Activated CD8-positive, alpha-beta memory T cell treated with anti-CD3 and anti-CD28 coated beads, Interleukin-2, amount 10 ng/mL, durations not matched to agents 7 days and 5 days (primary cell): ENCODE measurements around the gene HIF1AN. TPM values are rescaled to one million over a fixed set of nuclear protein-coding genes. Genes with fewer than 3 reads are reported as not detected.

Source experiments
- ATAC-seq: fragments of 150-1000 bp; cut with Tn5 transposase; one replicate; pipeline ENCODE4 v1.10.0; 2021; ENCODE audit warnings: moderate library complexity
- CTCF ChIA-PET: fragments of 350-600 bp; sonication (Branson Sonifier 250); formaldehyde crosslinking; loops from one replicate; lab custom pipeline; 2021; ENCODE audit warnings: antibody characterized with exemption; lab: Charles Lee
- DNase-seq: peaks from one replicate; pipeline ENCODE4 v3.0.0-alpha.2; 2020
- H3K27ac Mint-ChIP-seq: one replicate; pipeline ENCODE4 v1.8.0; 2021; ENCODE audit warnings: mild to moderate bottlenecking, mixed read lengths
- H3K27me3 Mint-ChIP-seq: one replicate; pipeline ENCODE4 v1.8.0; 2021; ENCODE audit warnings: mixed read lengths
- H3K36me3 Mint-ChIP-seq: one replicate; pipeline ENCODE4 v1.8.0; 2021; ENCODE audit warnings: mild to moderate bottlenecking, mixed read lengths
- H3K4me1 Mint-ChIP-seq: one replicate; pipeline ENCODE4 v1.8.0; 2021; ENCODE audit warnings: mixed read lengths
- H3K4me3 Mint-ChIP-seq: one replicate; pipeline ENCODE4 v1.8.0; 2021; ENCODE audit warnings: mild to moderate bottlenecking, moderate library complexity, mixed read lengths
- H3K9me3 Mint-ChIP-seq: one replicate; pipeline ENCODE4 v1.8.0; 2022; ENCODE audit warnings: low read depth, mixed read lengths
- total RNA-seq, 2 experiments: library from RNA; stranded (reverse); gene quantifications; one replicate each; pipeline ENCODE4 v1.2.3, GENCODE V29; 2021

The HIF1AN gene
- total RNA-seq, 2 experiments from 2014 or later: 49.2 to 53.6 TPM

DNA sequence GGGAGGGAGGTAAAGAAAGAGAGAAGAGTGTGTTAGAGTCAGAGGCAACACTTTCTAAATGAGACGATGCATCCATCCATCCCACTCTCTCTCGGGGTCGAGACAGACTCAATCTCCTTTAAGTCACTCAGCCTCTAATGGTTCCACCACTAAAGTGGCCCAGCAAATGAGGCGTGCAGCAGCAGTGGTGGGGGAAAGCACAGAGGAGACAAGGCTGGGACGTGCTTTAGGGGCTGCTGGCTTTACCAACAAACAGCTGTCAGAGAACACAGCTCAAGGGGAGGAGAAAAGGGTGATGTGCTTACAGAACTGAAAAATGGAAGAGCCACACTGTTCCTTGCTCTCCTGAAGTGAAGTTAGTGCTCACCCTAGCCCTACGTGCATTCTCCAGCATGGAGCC, 11.5 kb upstream of the HIF1AN start:
- DNase-seq: no peak
- ATAC-seq: no peak
- peaks cover 34% of the 10 kb centered on the region for H3K36me3 Mint-ChIP-seq
- no peaks in the 10 kb centered on the region for H3K9me3 Mint-ChIP-seq
- H3K4me3 Mint-ChIP-seq: no peak overlapping the region
- H3K4me1 Mint-ChIP-seq: peaks cover 30% of the 10 kb centered on the region
- no peak overlapping the region for H3K27ac Mint-ChIP-seq
- CTCF ChIA-PET: interaction anchor here (0.9 to 3.8 kb wide), 9 partner anchors 9 to 91 kb away, joined by 3 to 33 read pairs (median 5); partner anchors contain the start of gene HIF1AN
- H3K27me3 Mint-ChIP-seq: no peaks in the 10 kb centered on the region

DNA sequence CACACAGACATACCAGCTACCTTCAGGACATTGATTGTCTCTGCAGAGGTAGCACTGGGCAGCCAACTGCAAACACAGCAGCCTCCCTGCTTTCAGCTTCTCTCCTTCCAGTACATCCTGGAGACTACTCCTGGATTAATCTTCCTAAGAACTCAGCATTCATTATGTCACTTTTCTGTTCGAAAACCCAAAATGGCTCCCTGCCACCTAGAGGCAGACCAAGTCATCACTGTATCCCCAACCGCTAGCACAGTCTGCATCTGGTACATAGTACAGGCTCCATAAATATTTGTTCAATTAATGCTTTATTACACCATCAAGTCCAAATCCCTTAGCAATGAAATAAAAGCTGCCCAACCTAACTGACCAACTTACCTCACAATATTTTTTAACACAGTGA, 11.1 kb upstream of the HIF1AN start:
- peaks cover 28% of the 10 kb centered on the region for H3K4me1 Mint-ChIP-seq
- no peak overlapping the region for H3K4me3 Mint-ChIP-seq
- H3K27me3 Mint-ChIP-seq: no peaks in the 10 kb centered on the region
- H3K36me3 Mint-ChIP-seq: peaks cover 35% of the 10 kb centered on the region
- DNase-seq (no peak), ATAC-seq (no peak)
- CTCF ChIA-PET: interaction anchor here (0.9 to 3.8 kb wide), 8 partner anchors 9 to 92 kb away, joined by 3 to 33 read pairs (median 4); partner anchors contain the start of gene HIF1AN
- H3K27ac Mint-ChIP-seq: peak overlapping the region; percentile 28
- H3K9me3 Mint-ChIP-seq: no peaks in the 10 kb centered on the region

DNA sequence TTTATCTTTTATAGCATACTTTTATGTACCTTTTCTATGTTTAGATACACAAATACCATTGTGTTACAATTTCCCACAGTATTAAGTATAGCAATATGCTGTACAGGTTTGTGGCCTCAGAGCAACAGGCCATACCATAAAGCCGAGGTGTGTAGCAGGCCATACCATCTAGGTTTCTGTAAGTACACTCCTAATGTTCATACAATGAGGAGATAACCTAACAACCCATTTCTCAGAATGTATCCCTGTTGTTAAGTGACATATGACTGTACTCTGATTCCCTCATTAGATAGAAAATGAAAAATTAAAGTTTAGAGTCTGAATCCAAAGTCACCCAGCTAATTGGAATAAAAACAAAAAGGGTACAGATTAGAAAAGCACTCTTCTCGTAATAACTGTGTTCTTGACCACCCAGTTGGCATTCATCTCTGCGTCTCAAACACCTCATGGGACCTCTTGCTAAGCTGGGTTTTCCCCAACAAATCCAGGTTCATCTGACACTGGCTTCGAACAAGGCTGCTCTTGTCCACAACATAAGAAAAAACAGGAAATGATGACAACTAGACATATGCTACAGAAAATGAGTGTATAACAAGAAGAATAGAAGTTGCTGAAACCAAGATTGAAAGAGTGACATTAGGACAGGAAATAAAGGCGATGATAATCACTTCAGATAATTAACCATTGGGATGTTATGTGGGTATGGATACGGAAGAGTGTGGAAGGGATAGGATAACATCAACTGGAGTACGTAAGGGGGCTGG, 7.4 kb upstream of the HIF1AN start:
- no peak for DNase-seq
- H3K9me3 Mint-ChIP-seq: no peaks in the 10 kb centered on the region
- peak overlapping the region; percentile 98 for H3K27ac Mint-ChIP-seq
- H3K4me1 Mint-ChIP-seq: peaks cover 42% of the 10 kb centered on the region
- peaks cover 35% of the 10 kb centered on the region for H3K36me3 Mint-ChIP-seq
- CTCF ChIA-PET: interaction anchor here (0.7 to 3.5 kb wide), 9 partner anchors 7 to 186 kb away, joined by 3 to 32 read pairs (median 5); partner anchors contain the start of genes HIF1AN and SCD
- peak; percentile 20 for ATAC-seq
- H3K27me3 Mint-ChIP-seq: no peaks in the 10 kb centered on the region
- H3K4me3 Mint-ChIP-seq: peak overlapping the region; percentile 85

DNA sequence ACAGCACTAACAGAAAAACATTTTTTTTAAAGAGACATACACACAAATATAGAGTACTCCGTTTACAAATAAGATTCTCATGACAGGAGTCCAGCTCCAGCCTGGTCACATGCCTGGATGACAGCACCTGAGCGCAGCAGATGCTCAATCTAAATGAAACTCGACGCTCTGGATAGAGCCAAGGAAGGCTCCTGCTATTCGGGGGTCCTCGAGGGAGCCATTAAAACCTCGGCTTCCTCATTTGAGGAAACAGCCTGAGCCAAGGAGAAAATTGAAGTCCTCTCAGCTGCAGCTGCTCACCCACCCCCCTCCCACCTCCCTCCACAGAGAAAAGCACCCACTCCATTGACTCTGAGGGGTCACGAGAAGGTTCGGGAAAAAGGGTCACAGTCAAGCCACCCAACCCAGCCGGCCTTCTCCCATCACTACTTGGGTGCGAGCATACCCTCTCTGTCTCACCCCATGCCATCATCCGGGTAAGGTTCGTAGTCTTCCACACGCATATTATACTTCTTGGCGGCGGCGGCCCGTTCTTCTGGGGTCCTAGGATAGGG, 6.7 kb upstream of the HIF1AN start:
- DNase-seq (peak; percentile 44), ATAC-seq (no peak)
- H3K4me3 Mint-ChIP-seq: peak overlapping the region; percentile 85
- no peaks in the 10 kb centered on the region for H3K9me3 Mint-ChIP-seq
- CTCF ChIA-PET: interaction anchor here (0.7 to 3.5 kb wide), 7 partner anchors 9 to 186 kb away, joined by 3 to 32 read pairs (median 5); partner anchors contain the start of gene SCD
- peak overlapping the region; percentile 98 for H3K27ac Mint-ChIP-seq
- no peaks in the 10 kb centered on the region for H3K27me3 Mint-ChIP-seq
- H3K4me1 Mint-ChIP-seq: peaks cover 38% of the 10 kb centered on the region
- peaks cover 33% of the 10 kb centered on the region for H3K36me3 Mint-ChIP-seq

DNA sequence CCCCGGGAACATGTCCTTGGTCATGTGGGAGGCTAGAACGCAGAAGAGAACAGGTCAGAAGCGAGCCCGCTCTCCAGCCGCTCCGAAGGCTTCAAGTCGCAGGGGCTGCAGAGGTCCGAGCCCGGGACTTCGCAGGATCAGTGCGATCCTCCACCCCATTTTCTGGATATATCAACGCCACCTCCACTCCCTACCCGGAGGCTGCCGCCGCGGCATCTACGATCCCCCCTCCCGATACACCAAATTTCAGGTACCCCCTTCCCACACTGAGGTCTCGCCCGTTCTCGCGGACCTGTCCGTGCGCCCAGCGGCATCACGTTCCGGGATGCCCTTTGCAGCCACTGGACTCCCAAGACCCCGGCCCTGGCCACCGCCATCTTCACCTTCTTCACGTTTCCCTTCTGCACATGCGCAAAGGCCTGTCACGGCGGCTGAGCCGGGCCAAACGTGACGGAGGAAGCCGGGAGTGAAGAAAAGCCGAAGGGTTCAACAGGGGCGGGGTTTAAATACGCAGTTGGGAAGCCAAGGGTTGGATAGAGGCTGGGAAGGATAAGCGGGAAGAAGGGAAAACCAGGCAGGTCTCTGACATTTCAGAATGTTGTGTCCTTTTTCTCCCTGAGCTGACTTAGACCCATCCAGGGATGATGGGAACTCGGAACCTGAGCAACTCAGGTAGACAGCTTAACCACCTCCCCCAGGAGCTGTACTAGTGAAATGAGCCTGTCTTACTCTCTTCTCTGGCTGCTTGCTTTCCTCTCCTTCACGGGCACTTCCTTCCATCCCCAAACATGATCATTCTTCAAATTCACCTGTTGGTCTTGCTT, 6.1 kb upstream of the HIF1AN start, which contains the start of gene NDUFB8:
TSS of gene NDUFB8 (minus strand) at position 397 of the 824 bp plus-strand sequence. CDS start at position 377, 20 bp downstream.
- Mint-ChIP-seq H3K4me1 (peaks cover 38% of the 10 kb centered on the region), H3K4me3 (peak within 1 kb of the TSS; percentile 85), H3K36me3 (peaks cover 32% of the 10 kb centered on the region), H3K9me3 (no peaks in the 10 kb centered on the region), H3K27me3 (no peaks in the 10 kb centered on the region), H3K27ac (peak within 1 kb of the TSS; percentile 98)
- ATAC-seq (peak; percentile 89), DNase-seq (peak; percentile 93)
- CTCF ChIA-PET: interaction anchor here (0.7 to 3.5 kb wide), 4 partner anchors 9 to 183 kb away, joined by 3 to 32 read pairs (median 5); partner anchors contain the start of gene SCD

DNA sequence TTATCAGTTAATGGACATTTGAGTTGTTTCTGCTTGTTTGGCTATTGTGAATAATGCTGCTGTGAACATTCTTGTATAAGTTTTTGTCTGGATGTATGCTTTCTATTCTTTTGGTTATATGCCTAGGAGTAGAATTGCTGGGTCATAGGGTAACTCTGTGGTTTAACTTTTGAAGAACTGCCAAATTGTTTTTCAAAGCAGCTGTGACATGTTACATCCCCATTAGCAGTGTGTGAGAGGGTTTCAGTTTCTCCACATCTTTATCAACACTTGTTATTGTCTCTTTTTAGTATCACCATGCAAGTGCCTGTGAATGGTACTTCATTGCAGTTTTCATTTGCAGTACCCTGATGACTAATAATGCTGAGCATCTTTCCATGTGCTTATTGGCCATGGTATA, 4.0 kb upstream of the HIF1AN start:
- ATAC-seq (no peak), DNase-seq (no peak)
- no peaks in the 10 kb centered on the region for H3K9me3 Mint-ChIP-seq
- H3K4me3 Mint-ChIP-seq: no peak overlapping the region
- H3K36me3 Mint-ChIP-seq: peaks cover 18% of the 10 kb centered on the region
- H3K4me1 Mint-ChIP-seq: peaks cover 30% of the 10 kb centered on the region
- no peak overlapping the region for H3K27ac Mint-ChIP-seq
- CTCF ChIA-PET: interaction anchor here (0.5 to 2.1 kb wide), 3 partner anchors 13 to 193 kb away, joined by 3 to 7 read pairs (median 6); no protein-coding TSS in a partner anchor
- no peaks in the 10 kb centered on the region for H3K27me3 Mint-ChIP-seq

DNA sequence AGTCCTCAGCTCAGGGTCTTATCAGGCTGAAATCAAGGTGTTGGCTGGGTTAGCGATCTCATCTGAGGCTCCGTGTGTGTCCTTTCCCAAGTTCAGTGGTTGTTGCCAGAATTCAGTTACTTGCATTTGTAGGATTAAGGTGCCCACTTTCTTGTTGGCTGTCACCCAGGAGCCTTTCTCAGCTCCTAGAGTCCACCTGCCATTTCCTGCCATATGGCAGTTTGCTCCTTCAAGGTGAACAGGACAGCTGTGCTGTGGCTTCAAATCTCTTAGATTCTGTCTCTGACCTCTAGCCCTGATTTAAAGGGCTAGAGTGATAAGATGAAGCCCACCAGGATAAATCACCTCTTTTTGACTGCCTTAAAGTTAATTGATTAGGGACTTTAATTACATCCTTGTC, 1.0 kb upstream of the HIF1AN start:
- ATAC-seq: no peak
- H3K36me3 Mint-ChIP-seq: peaks cover 23% of the 10 kb centered on the region
- H3K27ac Mint-ChIP-seq: no peak overlapping the region

DNA sequence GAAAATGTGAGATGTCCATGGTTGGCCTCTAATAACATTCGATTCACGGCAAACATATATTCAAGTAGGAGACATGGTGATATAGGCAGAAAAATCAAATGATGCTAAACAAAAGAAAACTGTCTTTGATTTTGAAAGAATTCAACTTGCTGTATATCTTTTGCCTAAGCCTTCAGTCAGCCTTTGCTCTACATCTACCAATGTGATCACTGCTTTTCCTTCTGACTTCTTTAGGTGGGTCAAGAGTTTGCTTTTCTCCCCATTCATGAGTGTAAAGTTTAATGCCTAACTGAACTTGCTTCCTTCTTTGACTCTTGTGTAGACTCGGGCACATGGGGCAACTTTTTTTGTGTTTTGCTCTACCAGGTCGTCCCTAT, 417 bp upstream of the HIF1AN start:
- Mint-ChIP-seq H3K4me3 (no peak overlapping the region), H3K4me1 (peaks cover 14% of the 10 kb centered on the region), H3K27ac (no peak overlapping the region), H3K9me3 (no peaks in the 10 kb centered on the region), H3K27me3 (no peaks in the 10 kb centered on the region), H3K36me3 (peaks cover 23% of the 10 kb centered on the region)
- ATAC-seq: peak; percentile 14
- CTCF ChIA-PET: interaction anchor here (0.6 to 3.7 kb wide), 27 partner anchors 8 to 526 kb away, joined by 3 to 15 read pairs (median 5); partner anchors contain the start of genes DNMBP, SCD and SEC31B
- no peak for DNase-seq

More for the DNA sequence above, 1.0 kb upstream of the HIF1AN start:
- peak; percentile 40 for DNase-seq
- H3K27me3 Mint-ChIP-seq: no peaks in the 10 kb centered on the region
- CTCF ChIA-PET: interaction anchor here (1.1 to 3.7 kb wide), 11 partner anchors 8 to 463 kb away, joined by 3 to 15 read pairs (median 10); partner anchors contain the start of gene SEC31B
- H3K9me3 Mint-ChIP-seq: no peaks in the 10 kb centered on the region
- H3K4me3 Mint-ChIP-seq: no peak overlapping the region
- H3K4me1 Mint-ChIP-seq: peaks cover 18% of the 10 kb centered on the region

DNA sequence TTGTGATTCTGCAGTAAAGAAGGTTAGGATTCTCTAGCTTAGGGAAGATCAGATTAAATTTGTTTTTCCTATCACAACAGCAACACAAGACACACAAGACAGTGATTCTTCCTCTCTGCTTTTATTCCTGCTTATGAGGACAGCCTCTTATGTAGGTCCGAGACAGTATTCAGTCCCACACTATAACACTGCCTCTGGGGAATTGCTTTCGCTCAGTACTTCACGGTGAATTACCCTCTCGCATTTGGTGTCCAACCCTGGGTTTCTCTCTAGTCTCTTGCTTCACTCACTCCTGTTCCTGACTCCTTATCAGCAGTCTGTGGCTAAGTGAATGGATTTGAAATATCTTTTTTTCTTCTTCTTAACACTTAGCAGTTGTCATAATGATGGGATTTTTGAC, 1.7 kb downstream of the HIF1AN start:
- H3K4me3 Mint-ChIP-seq: no peak overlapping the region
- H3K27ac Mint-ChIP-seq: peak overlapping the region; percentile 47
- ATAC-seq (no peak), DNase-seq (no peak)
- peaks cover 28% of the 10 kb centered on the region for H3K36me3 Mint-ChIP-seq
- H3K4me1 Mint-ChIP-seq: peaks cover 4% of the 10 kb centered on the region
- H3K27me3 Mint-ChIP-seq: no peaks in the 10 kb centered on the region
- CTCF ChIA-PET: interaction anchor here (1.3 kb wide), 1 partner anchor 11 kb away, joined by 3 read pairs; no protein-coding TSS in a partner anchor
- H3K9me3 Mint-ChIP-seq: no peaks in the 10 kb centered on the region

DNA sequence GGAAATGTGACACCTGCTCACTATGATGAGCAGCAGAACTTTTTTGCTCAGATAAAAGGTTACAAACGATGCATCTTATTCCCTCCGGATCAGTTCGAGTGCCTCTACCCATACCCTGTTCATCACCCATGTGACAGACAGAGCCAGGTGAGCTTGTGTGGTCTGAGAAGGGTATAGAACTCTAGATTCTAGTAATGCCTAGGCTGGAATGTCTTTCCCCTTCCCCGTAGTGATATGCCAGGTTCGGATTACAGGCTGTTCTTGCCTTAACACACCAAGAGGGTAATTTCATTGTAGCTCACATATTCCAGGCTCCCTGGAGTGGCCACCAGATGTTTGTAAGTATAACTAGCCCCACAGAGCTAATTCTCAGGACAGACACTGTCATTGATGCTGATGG, 9.2 kb downstream of the HIF1AN start:
- no peak overlapping the region for H3K4me3 Mint-ChIP-seq
- no peaks in the 10 kb centered on the region for H3K9me3 Mint-ChIP-seq
- DNase-seq (no peak), ATAC-seq (no peak)
- H3K4me1 Mint-ChIP-seq: peaks cover 10% of the 10 kb centered on the region
- no peaks in the 10 kb centered on the region for H3K27me3 Mint-ChIP-seq
- CTCF ChIA-PET: interaction anchor here (0.8 to 2.8 kb wide), 4 partner anchors 9 to 111 kb away, joined by 3 to 11 read pairs (median 6); partner anchors contain the start of gene HIF1AN
- H3K36me3 Mint-ChIP-seq: peaks cover 46% of the 10 kb centered on the region
- no peak overlapping the region for H3K27ac Mint-ChIP-seq

DNA sequence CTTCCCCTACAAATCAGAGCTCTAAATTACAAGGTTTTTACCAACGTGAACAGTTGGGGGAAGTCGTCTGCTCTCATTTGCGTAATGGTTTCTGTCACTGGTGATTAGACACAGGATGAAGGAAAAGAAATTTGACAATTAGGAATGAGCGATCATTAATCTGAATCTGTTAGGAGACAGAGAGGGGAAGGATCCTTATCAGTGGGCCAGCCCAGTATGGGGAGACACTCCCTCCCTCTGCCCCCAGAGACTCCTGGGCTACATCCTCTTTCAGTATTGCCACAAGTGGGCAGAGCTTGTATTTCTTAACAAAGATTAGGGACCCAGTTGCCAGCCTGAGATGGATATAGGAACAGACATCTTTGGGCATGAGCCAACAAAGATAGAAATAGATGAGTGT, 15.5 kb downstream of the HIF1AN start:
- Mint-ChIP-seq H3K4me3 (no peak overlapping the region), H3K9me3 (no peaks in the 10 kb centered on the region), H3K4me1 (peaks cover 3% of the 10 kb centered on the region), H3K36me3 (peaks cover 19% of the 10 kb centered on the region), H3K27ac (no peak overlapping the region), H3K27me3 (no peaks in the 10 kb centered on the region)
- no peak for DNase-seq
- no peak for ATAC-seq
- CTCF ChIA-PET: interaction anchor here (3.2 kb wide), 1 partner anchor 11 kb away, joined by 17 read pairs; no protein-coding TSS in a partner anchor

DNA sequence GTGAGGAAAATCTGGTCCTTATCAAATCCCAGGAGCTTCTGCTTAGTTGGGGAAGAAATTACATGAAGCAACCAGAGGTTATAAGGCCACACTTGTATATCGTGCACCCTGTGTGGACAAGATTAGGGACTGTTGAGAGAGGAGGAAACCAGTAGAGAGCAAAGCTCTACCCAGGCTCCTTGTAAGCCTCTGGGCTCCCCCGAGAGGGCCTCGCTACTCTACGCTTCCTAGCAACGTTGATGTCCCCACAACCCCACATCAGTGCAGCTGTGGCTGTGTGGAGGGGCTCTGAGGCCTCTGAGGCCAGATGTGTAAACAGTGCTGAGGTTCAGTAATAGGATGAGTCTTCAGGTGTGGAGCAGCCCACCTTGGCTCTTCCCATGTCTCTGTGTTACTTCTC, 16.0 kb downstream of the HIF1AN start:
- H3K9me3 Mint-ChIP-seq: no peaks in the 10 kb centered on the region
- peaks cover 17% of the 10 kb centered on the region for H3K36me3 Mint-ChIP-seq
- no peak for DNase-seq
- no peak for ATAC-seq
- H3K27ac Mint-ChIP-seq: no peak overlapping the region
- no peaks in the 10 kb centered on the region for H3K27me3 Mint-ChIP-seq
- H3K4me3 Mint-ChIP-seq: no peak overlapping the region
- peaks cover 3% of the 10 kb centered on the region for H3K4me1 Mint-ChIP-seq
- CTCF ChIA-PET: interaction anchor here (0.7 to 3.2 kb wide), 3 partner anchors 11 to 446 kb away, joined by 3 to 17 read pairs (median 10); partner anchors contain the start of gene LZTS2
